ENCODE data around the gene MAN2B2.
"Not testable (repeated sequence)": the region's sequence is repeated elsewhere in the genome, so short reads cannot be mapped to it uniquely, and the experiment has no call there.

MAN2B2 gene

GRCh38 chr4:6647582-6648230 is 72.7 kb downstream of the MAN2B2 start:
- DNase-seq = no peak

GRCh38 chr4:6649216-6649615 is 74.2 kb downstream of the MAN2B2 start:
- no peak for DNase-seq

GRCh38 chr4:6654211-6654610 is 79.2 kb downstream of the MAN2B2 start:
- not testable (repeated sequence) for DNase-seq

- DNase-seq = not testable (repeated sequence)
These were observed 80.3 kb downstream of the MAN2B2 start for GRCh38 chr4:6655291-6655690.

GRCh38 chr4:6655924-6656323 is 80.9 kb downstream of the MAN2B2 start:
- DNase-seq = no peak

- no peak for DNase-seq
These were observed 82.5 kb downstream of the MAN2B2 start for GRCh38 chr4:6657242-6658208.

- no peak for DNase-seq
These were observed 83.2 kb downstream of the MAN2B2 start for GRCh38 chr4:6658209-6658595.

- no peak for DNase-seq
These were observed 83.6 kb downstream of the MAN2B2 start for GRCh38 chr4:6658597-6659075.

- no peak for DNase-seq
These were observed 84.9 kb downstream of the MAN2B2 start for GRCh38 chr4:6659897-6660296.

GRCh38 chr4:6660430-6660829 is 85.4 kb downstream of the MAN2B2 start:
- DNase-seq = no peak

- DNase-seq = no peak
These were observed 87.6 kb downstream of the MAN2B2 start for GRCh38 chr4:6662591-6662990.

- DNase-seq = no peak
These were observed 88.8 kb downstream of the MAN2B2 start for GRCh38 chr4:6663596-6664393.

GRCh38 chr4:6665320-6665654 is 90.3 kb downstream of the MAN2B2 start:
- no peak for DNase-seq

- peak; percentile 69 for DNase-seq
These were observed 93.4 kb downstream of the MAN2B2 start for GRCh38 chr4:6668391-6668790.

GRCh38 chr4:6671648-6672047 is 96.7 kb downstream of the MAN2B2 start:
- no peak for DNase-seq

- DNase-seq = no peak
These were observed 97.1 kb downstream of the MAN2B2 start for GRCh38 chr4:6672131-6672530.

- not testable (repeated sequence) for DNase-seq
These were observed 97.7 kb downstream of the MAN2B2 start for GRCh38 chr4:6672541-6673190.

Data from kidney glomerular epithelial cell (primary cell).